ENCODE data around the gene LAMC1. TPM values are rescaled to one million over a fixed set of nuclear protein-coding genes. Genes with fewer than 3 reads are reported as not detected.

Gene LAMC1
- total RNA-seq, 1 donor from 2014 or later: 449 TPM

DNA sequence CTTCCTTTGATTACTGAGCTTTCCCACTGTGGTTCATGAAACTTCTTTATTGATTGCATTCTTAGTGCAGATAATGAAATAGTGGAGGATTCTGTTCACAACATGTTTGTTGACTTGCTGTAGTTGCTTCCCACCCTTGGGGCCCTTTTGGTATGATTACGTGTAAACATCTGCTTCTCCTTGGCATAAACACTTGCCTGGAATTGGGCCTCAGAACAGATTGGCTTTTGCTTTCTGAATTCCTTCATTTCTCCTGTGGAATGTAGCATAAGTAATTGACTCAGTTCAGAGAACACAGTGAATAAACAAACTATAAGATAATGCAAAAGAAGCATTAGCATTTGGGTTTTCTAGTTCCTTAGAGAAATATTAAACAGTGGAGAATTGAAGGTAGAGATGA lies 103.3 kb downstream of the LAMC1 start:
- DNase-seq (ENCODE audit: low spot score): no peak

GRCh38 chr1:183129921-183130690 lies 106.9 kb downstream of the LAMC1 start:
- H3K36me3 Mint-ChIP-seq (ENCODE audit: low read depth): peaks cover 59% of the 10 kb centered on the region
- H3K9me3 Mint-ChIP-seq (ENCODE audit: low read depth): no peaks in the 10 kb centered on the region
- H3K27me3 Mint-ChIP-seq (ENCODE audit: low read depth): no peaks in the 10 kb centered on the region
- peak overlapping the region; percentile 36 for H3K27ac Mint-ChIP-seq (ENCODE audit: unreplicated experiment)
- DNase-seq (ENCODE audit: low spot score): no peak
- H3K4me1 Mint-ChIP-seq (ENCODE audit: low read depth): peaks cover 7% of the 10 kb centered on the region
- TF ChIP-seq, protein P1, sequence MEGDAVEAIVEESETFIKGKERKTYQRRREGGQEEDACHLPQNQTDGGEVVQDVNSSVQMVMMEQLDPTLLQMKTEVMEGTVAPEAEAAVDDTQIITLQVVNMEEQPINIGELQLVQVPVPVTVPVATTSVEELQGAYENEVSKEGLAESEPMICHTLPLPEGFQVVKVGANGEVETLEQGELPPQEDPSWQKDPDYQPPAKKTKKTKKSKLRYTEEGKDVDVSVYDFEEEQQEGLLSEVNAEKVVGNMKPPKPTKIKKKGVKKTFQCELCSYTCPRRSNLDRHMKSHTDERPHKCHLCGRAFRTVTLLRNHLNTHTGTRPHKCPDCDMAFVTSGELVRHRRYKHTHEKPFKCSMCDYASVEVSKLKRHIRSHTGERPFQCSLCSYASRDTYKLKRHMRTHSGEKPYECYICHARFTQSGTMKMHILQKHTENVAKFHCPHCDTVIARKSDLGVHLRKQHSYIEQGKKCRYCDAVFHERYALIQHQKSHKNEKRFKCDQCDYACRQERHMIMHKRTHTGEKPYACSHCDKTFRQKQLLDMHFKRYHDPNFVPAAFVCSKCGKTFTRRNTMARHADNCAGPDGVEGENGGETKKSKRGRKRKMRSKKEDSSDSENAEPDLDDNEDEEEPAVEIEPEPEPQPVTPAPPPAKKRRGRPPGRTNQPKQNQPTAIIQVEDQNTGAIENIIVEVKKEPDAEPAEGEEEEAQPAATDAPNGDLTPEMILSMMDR (IDR thresholded peaks at IDR 0.05): no peak
- H3K4me3 Mint-ChIP-seq (ENCODE audit: unreplicated experiment): no peak overlapping the region

More for the DNA sequence above, 103.3 kb downstream of the LAMC1 start:
- TF ChIP-seq, protein P1 (IDR thresholded peaks at IDR 0.05): no peak
- Mint-ChIP-seq H3K27me3 (ENCODE audit: low read depth) (no peaks in the 10 kb centered on the region), H3K9me3 (ENCODE audit: low read depth) (no peaks in the 10 kb centered on the region), H3K36me3 (ENCODE audit: low read depth) (peaks cover 71% of the 10 kb centered on the region), H3K27ac (ENCODE audit: unreplicated experiment) (no peak overlapping the region), H3K4me3 (ENCODE audit: unreplicated experiment) (no peak overlapping the region), H3K4me1 (ENCODE audit: low read depth) (peaks cover 4% of the 10 kb centered on the region)

- H3K27me3 Mint-ChIP-seq (ENCODE audit: low read depth): no peaks in the 10 kb centered on the region
- H3K9me3 Mint-ChIP-seq (ENCODE audit: low read depth): no peaks in the 10 kb centered on the region
- TF ChIP-seq, protein P1 (IDR thresholded peaks at IDR 0.05): no peak
- no peak for DNase-seq (ENCODE audit: low spot score)
- no peak overlapping the region for H3K4me3 Mint-ChIP-seq (ENCODE audit: unreplicated experiment)
- H3K4me1 Mint-ChIP-seq (ENCODE audit: low read depth): peaks cover 12% of the 10 kb centered on the region
- H3K36me3 Mint-ChIP-seq (ENCODE audit: low read depth): peaks cover 62% of the 10 kb centered on the region
- no peak overlapping the region for H3K27ac Mint-ChIP-seq (ENCODE audit: unreplicated experiment)
Observed at GRCh38 chr1:183131166-183131565, 107.9 kb downstream of the LAMC1 start.

DNA sequence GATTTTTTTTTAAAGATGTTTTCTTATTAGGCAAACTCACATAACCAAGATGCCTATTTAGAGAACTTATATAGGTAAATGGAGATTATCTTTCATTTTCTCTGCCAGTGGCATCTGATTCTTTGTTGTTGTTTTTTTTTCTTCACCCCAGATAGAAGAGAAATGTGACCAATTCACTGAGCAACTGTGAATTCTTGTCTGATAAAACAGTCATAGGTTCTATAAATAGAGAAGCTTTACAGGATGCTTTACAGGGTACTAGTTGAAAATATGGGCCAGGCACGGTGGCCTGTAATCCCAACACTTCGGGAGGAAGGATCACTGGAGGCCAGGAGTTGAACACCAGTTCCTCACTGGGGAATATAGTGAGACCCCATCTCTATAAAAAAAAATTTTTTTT lies 112.1 kb downstream of the LAMC1 start:
- Mint-ChIP-seq H3K27me3 (ENCODE audit: low read depth) (no peaks in the 10 kb centered on the region), H3K4me3 (ENCODE audit: unreplicated experiment) (no peak overlapping the region), H3K27ac (ENCODE audit: unreplicated experiment) (peak overlapping the region; percentile 73), H3K4me1 (ENCODE audit: low read depth) (peaks cover 23% of the 10 kb centered on the region), H3K9me3 (ENCODE audit: low read depth) (no peaks in the 10 kb centered on the region), H3K36me3 (ENCODE audit: low read depth) (peaks cover 60% of the 10 kb centered on the region)
- TF ChIP-seq, protein P1 (IDR thresholded peaks at IDR 0.05): no peak
- DNase-seq (ENCODE audit: low spot score): no peak

DNA sequence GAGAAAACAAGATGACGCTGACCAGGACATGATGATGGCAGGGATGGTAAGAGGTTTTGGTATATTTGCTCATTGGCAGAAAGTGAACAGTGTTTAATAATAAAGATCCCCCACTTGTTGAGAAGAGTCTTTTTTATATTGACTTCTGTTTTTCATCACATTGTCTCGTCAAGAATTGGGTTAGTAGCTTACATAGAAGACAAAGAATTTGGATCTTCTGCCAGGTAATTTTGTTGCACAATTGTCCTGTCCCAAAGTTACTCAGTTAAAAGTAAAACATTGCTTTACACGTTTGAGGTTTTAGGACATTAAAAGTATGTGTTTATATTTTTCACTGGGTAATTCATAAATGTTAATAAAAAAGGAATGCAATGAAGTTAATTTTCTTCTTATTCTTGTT lies 114.6 kb downstream of the LAMC1 start:
- no peaks in the 10 kb centered on the region for H3K27me3 Mint-ChIP-seq (ENCODE audit: low read depth)
- no peak for DNase-seq (ENCODE audit: low spot score)
- H3K4me1 Mint-ChIP-seq (ENCODE audit: low read depth): peaks cover 23% of the 10 kb centered on the region
- TF ChIP-seq, protein P1 (IDR thresholded peaks at IDR 0.05): no peak
- H3K27ac Mint-ChIP-seq (ENCODE audit: unreplicated experiment): no peak overlapping the region
- H3K36me3 Mint-ChIP-seq (ENCODE audit: low read depth): peaks cover 68% of the 10 kb centered on the region
- H3K9me3 Mint-ChIP-seq (ENCODE audit: low read depth): no peaks in the 10 kb centered on the region
- H3K4me3 Mint-ChIP-seq (ENCODE audit: unreplicated experiment): no peak overlapping the region

All from chondrocyte (in vitro differentiated cells).